Measurements from ENCODE around the gene ZNF544. TPM values are rescaled to one million over a fixed set of nuclear protein-coding genes. Genes with fewer than 3 reads are reported as not detected.
A peak's percentile ranks its signal among the peaks of the same experiment; 100 is the strongest.

ZNF544 gene
- total and polyA plus RNA-seq, 2 donors (not counting 1 experiment from before 2014, with no cell fraction given), result 37.1 to 65.7 TPM

- Histone ChIP-seq H4K20me1 (ENCODE audit: control insufficient read depth, insufficient read depth, low read length, poor library complexity, severe bottlenecking) (no peaks in the 10 kb centered on the region), H3K4me1 (ENCODE audit: control insufficient read depth in 2 of 2, insufficient read depth in 2 of 2, low read length in 2 of 2) (no peaks in the 10 kb centered on the region), H3K27me3 (replicated peaks in 1 of 4; ENCODE audit: control extremely low read depth in 1 of 4, control insufficient read depth in 3 of 4, insufficient read depth in 4 of 4, low read length in 3 of 4) (no peaks in the 10 kb centered on the region), H3K4me2 (replicated peaks; ENCODE audit: low read depth, low read length, poor library complexity, severe bottlenecking) (no peak overlapping the region), H3K9ac (ENCODE audit: low read length) (no peak overlapping the region), H3K4me3 (ENCODE audit: control extremely low read depth in 1 of 5, extremely low read depth in 1 of 5, insufficient read depth in 1 of 5, low read depth in 2 of 5, low read length in 4 of 5) (peak overlapping the region in 1 of 5 experiments; percentile 7), H3K9me3 (ENCODE audit: control extremely low read depth in 1 of 3, control insufficient read depth in 2 of 3, insufficient read depth in 1 of 3, low read length in 2 of 3) (peaks cover 14 to 97% (median 93%) of the 10 kb centered on the region in 3 donors), H3K79me2 (ENCODE audit: control insufficient read depth, insufficient read depth, low read length) (no peaks in the 10 kb centered on the region), H3K27ac (ENCODE audit: low read length in 2 of 2) (no peak overlapping the region), H2AFZ (ENCODE audit: insufficient read depth, low read depth, low read length, poor library complexity, severe bottlenecking) (no peak overlapping the region), H3K36me3 (replicated peaks in 1 of 2; ENCODE audit: control extremely low read depth in 1 of 2, control insufficient read depth in 1 of 2, extremely low read depth in 1 of 2, insufficient read depth in 2 of 2, low read length in 1 of 2) (peaks cover 6 to 42% of the 10 kb centered on the region in 2 experiments)
- 100% methylated on average over 1 of the region's 3 CpGs for WGBS (ENCODE audit: insufficient coverage)
- DNase-seq, result no peak
- intact Hi-C loops (cut with micrococcal nuclease), result no loop called here
- H3K9me3 Mint-ChIP-seq (ENCODE audit: insufficient read depth), result peaks cover 13% of the 10 kb centered on the region
- ChIA-PET CTCF (no interaction called here), POLR2A (no interaction called here)
- no peaks in the 10 kb centered on the region for H3K27me3 Mint-ChIP-seq
- H3K27ac Mint-ChIP-seq, result no peak overlapping the region
- TF ChIP-seq EZH2 (IDR thresholded peaks at IDR 0.05; ENCODE audit: borderline replicate concordance, insufficient read depth, low read depth, low read length, poor library complexity, severe bottlenecking), result no peak
- no peaks in the 10 kb centered on the region for H3K4me1 Mint-ChIP-seq
- no peak for ATAC-seq (ENCODE audit: low read depth)
- no peak overlapping the region for H3K4me3 Mint-ChIP-seq
Observed at GRCh38 chr19:58261600-58261967, 32.9 kb downstream of the ZNF544 start.

GRCh38 chr19:58261968-58262921 lies 33.5 kb downstream of the ZNF544 start:
- Histone ChIP-seq H3K27ac (ENCODE audit: low read length in 2 of 2) (no peak overlapping the region), H3K4me1 (ENCODE audit: control insufficient read depth in 2 of 2, insufficient read depth in 2 of 2, low read length in 2 of 2) (no peaks in the 10 kb centered on the region), H3K79me2 (ENCODE audit: control insufficient read depth, insufficient read depth, low read length) (no peaks in the 10 kb centered on the region), H3K9ac (ENCODE audit: low read length) (peak overlapping the region; percentile 26), H3K9me3 (ENCODE audit: control extremely low read depth in 1 of 3, control insufficient read depth in 2 of 3, insufficient read depth in 1 of 3, low read length in 2 of 3) (peaks cover 14 to 98% (median 96%) of the 10 kb centered on the region in 3 donors), H3K4me2 (replicated peaks; ENCODE audit: low read depth, low read length, poor library complexity, severe bottlenecking) (no peak overlapping the region), H3K27me3 (replicated peaks in 1 of 4; ENCODE audit: control extremely low read depth in 1 of 4, control insufficient read depth in 3 of 4, insufficient read depth in 4 of 4, low read length in 3 of 4) (no peaks in the 10 kb centered on the region), H3K4me3 (ENCODE audit: control extremely low read depth in 1 of 5, extremely low read depth in 1 of 5, insufficient read depth in 1 of 5, low read depth in 2 of 5, low read length in 4 of 5) (peak overlapping the region in 1 of 5 experiments; percentile 7), H2AFZ (ENCODE audit: insufficient read depth, low read depth, low read length, poor library complexity, severe bottlenecking) (no peak overlapping the region), H3K36me3 (replicated peaks in 1 of 2; ENCODE audit: control extremely low read depth in 1 of 2, control insufficient read depth in 1 of 2, extremely low read depth in 1 of 2, insufficient read depth in 2 of 2, low read length in 1 of 2) (peaks cover 6 to 39% of the 10 kb centered on the region in 2 experiments), H4K20me1 (ENCODE audit: control insufficient read depth, insufficient read depth, low read length, poor library complexity, severe bottlenecking) (no peaks in the 10 kb centered on the region)
- Mint-ChIP-seq H3K4me1 (no peaks in the 10 kb centered on the region), H3K27ac (no peak overlapping the region), H3K27me3 (no peaks in the 10 kb centered on the region), H3K9me3 (ENCODE audit: insufficient read depth) (peaks cover 13% of the 10 kb centered on the region), H3K4me3 (no peak overlapping the region)
- ChIA-PET CTCF (no interaction called here), POLR2A (no interaction called here)
- ATAC-seq (ENCODE audit: low read depth) (no peak), DNase-seq (no peak)
- WGBS (ENCODE audit: insufficient coverage), result 95% methylated on average over 18 of the region's 19 CpGs
- no peak for TF ChIP-seq CTCF (IDR thresholded peaks at IDR 0.05)
- no peak for TF ChIP-seq EZH2 (IDR thresholded peaks at IDR 0.05; ENCODE audit: borderline replicate concordance, insufficient read depth, low read depth, low read length, poor library complexity, severe bottlenecking)
- intact Hi-C loops (cut with micrococcal nuclease), result no loop called here
